HepG2 (cell line): ENCODE measurements around the gene THRAP3. TPM values are rescaled to one million over a fixed set of nuclear protein-coding genes. Genes with fewer than 3 reads are reported as not detected.
A peak's percentile ranks its signal among the peaks of the same experiment; 100 is the strongest.

ENCODE experiments used
- ATF5 ChIP-seq: sonication (generic); formaldehyde crosslinking; IDR thresholded peaks from 2 replicates; pipeline ENCODE4 v1.4.0; 2020; ENCODE audit warnings: mild to moderate bottlenecking, low read depth, missing genetic modification reagents
- ATF6 ChIP-seq: sonication (generic); formaldehyde crosslinking; conservative IDR thresholded peaks from 2 replicates; pipeline ENCODE4 v1.4.0; 2020; ENCODE audit warnings: missing genetic modification reagents
- GABPA ChIP-seq, 2 experiments: IDR thresholded peaks; 2 replicates each; pipeline ENCODE4 v1.6.1; 2011 to 2016; ENCODE audit warnings: low read depth in 2 of 2, low read length in 1 of 2, missing biosample characterization in 1 of 2, missing genetic modification characterization in 1 of 2
- GPN1 ChIP-seq: sonication (generic); formaldehyde crosslinking; IDR thresholded peaks from 2 replicates; pipeline ENCODE4 v1.5.1; 2020; ENCODE audit warnings: missing genetic modification reagents, borderline replicate concordance
- KLF9 ChIP-seq: IDR thresholded peaks from 2 replicates; pipeline ENCODE4 v1.6.1; 2016; ENCODE audit warnings: low read depth
- SIN3A ChIP-seq: IDR thresholded peaks from 2 replicates; pipeline ENCODE4 v1.6.1; 2011; ENCODE audit warnings: low read depth, mild to moderate bottlenecking, control low read depth, low read length, borderline replicate concordance
- SP2 ChIP-seq: sonication (generic); formaldehyde crosslinking; IDR thresholded peaks from 2 replicates; pipeline ENCODE4 v1.5.1; 2020; ENCODE audit warnings: mild to moderate bottlenecking, missing genetic modification reagents
- SPEN ChIP-seq: sonication (generic); formaldehyde crosslinking; IDR thresholded peaks from 2 replicates; pipeline ENCODE4 v1.5.1; 2020; ENCODE audit warnings: low read depth, mild to moderate bottlenecking, missing genetic modification reagents
- SRF ChIP-seq: IDR thresholded peaks from 2 replicates; pipeline ENCODE4 v1.6.1; 2011; ENCODE audit warnings: mild to moderate bottlenecking, low read depth, low read length, moderate library complexity
- STAT5B ChIP-seq: sonication (generic); formaldehyde crosslinking; IDR thresholded peaks from 2 replicates; pipeline ENCODE4 v1.4.0; 2020; ENCODE audit warnings: missing genetic modification reagents
- TEAD3 ChIP-seq: optimal IDR thresholded peaks from 2 replicates; pipeline ENCODE3; 2016; ENCODE audit warnings: borderline replicate concordance
- TERF1 ChIP-seq: sonication (generic); formaldehyde crosslinking; IDR thresholded peaks from 2 replicates; pipeline ENCODE4 v1.8.0; 2022; ENCODE audit warnings: mild to moderate bottlenecking, missing genetic modification reagents, moderate library complexity
- ZBTB2 ChIP-seq: sonication (generic); formaldehyde crosslinking; IDR thresholded peaks from 2 replicates; pipeline ENCODE4 v1.8.0; 2022; ENCODE audit warnings: low read depth, missing genetic modification reagents
- ZBTB3 ChIP-seq: sonication (generic); formaldehyde crosslinking; IDR thresholded peaks from 2 replicates; pipeline ENCODE4 v1.4.0; 2020; ENCODE audit warnings: low read depth, mild to moderate bottlenecking, moderate library complexity, missing genetic modification reagents, borderline replicate concordance
- ZNF572 ChIP-seq: sonication (generic); formaldehyde crosslinking; IDR thresholded peaks from 2 replicates; pipeline ENCODE4 v1.5.1; 2020; ENCODE audit warnings: mild to moderate bottlenecking, missing genetic modification reagents
- ZNF580 ChIP-seq: IDR thresholded peaks from 2 replicates; pipeline ENCODE4 v1.6.1; 2016; ENCODE audit warnings: low read depth, borderline replicate concordance
- ZNF607 ChIP-seq: sonication (generic); formaldehyde crosslinking; IDR thresholded peaks from 2 replicates; pipeline ENCODE4 v1.5.1; 2020; ENCODE audit warnings: missing genetic modification reagents, mild to moderate bottlenecking, borderline replicate concordance
- ZNF616 ChIP-seq: sonication (generic); formaldehyde crosslinking; IDR thresholded peaks from 2 replicates; pipeline ENCODE4 v1.5.0; 2020; ENCODE audit warnings: low read depth, mild to moderate bottlenecking, missing genetic modification reagents
- ZNF687 ChIP-seq: sonication (generic); formaldehyde crosslinking; IDR thresholded peaks from 2 replicates; pipeline ENCODE4 v1.5.1; 2020; ENCODE audit warnings: mild to moderate bottlenecking, missing genetic modification reagents, moderate library complexity
- polyA plus RNA-seq, 8 experiments: library from polyadenylated mRNA; depleted of rRNA in 3 of 8; stranded (reverse) in 7 of 8; unstranded in 1 of 8; fragments of >200 nt; fragmentation: Illumina TruSeq in 4 of 8; extraction: Trizol in 4 of 8; gene quantifications; 2 replicates each; pipeline versions ENCODE4 v1.2.1 to v1.2.3, GENCODE V29; 2011 to 2016; ENCODE audit warnings: low read depth in 4 of 8, missing spikeins in 1 of 8, mixed read lengths in 1 of 8; ENCODE audit not compliant: insufficient read depth in 1 of 8
- total RNA-seq, 5 experiments: library from RNA; depleted of rRNA; stranded (reverse); fragments of >200 nt; fragmentation: Illumina TruSeq; extraction: Trizol; gene quantifications; 2 replicates each; pipeline ENCODE4 v1.2.3, GENCODE V29; 2016; ENCODE audit warnings: low read depth in 1 of 5

Gene THRAP3
- total and polyA plus RNA-seq, 2 of the 13 experiments (the other 11 are each of a cell fraction or from before 2014, with no cell fraction given): 45.0 to 92.6 TPM

- TF ChIP-seq ATF6 (CRISPR knock-in tag): no peak
- TF ChIP-seq GABPA (IDR thresholded peaks at IDR 0.05; ENCODE audit: low read depth, low read length): no peak
- no peak for TF ChIP-seq GABPA (CRISPR knock-in tag; IDR thresholded peaks at IDR 0.05; ENCODE audit: low read depth)
- TF ChIP-seq SP2: no peak
- TF ChIP-seq ZNF616 (CRISPR knock-in tag): no peak
- TF ChIP-seq ZNF607 (CRISPR knock-in tag): no peak
- no peak for TF ChIP-seq SRF
- TF ChIP-seq KLF9 (CRISPR knock-in tag): no peak
- TF ChIP-seq GPN1: no peak
- no peak for TF ChIP-seq ATF5 (CRISPR knock-in tag)
- no peak for TF ChIP-seq STAT5B (CRISPR knock-in tag)
- 0 out of 2 replicates have a peak, but pooled peaks have one; percentile 39 for TF ChIP-seq TERF1
- peak; percentile 0 for TF ChIP-seq TEAD3 (CRISPR knock-in tag)
- TF ChIP-seq ZNF687 (CRISPR knock-in tag): peak; percentile 85
- TF ChIP-seq ZBTB3 (CRISPR knock-in tag): no peak
- TF ChIP-seq SPEN: peak; percentile 50; the same call in 1 of the 2 replicates
- TF ChIP-seq SIN3A: no peak
- peak; percentile 80; the same call in 1 of the 2 replicates for TF ChIP-seq ZNF572 (CRISPR knock-in tag)
- 0 out of 2 replicates have a peak, but pooled peaks have one; percentile 11 for TF ChIP-seq ZBTB2
- TF ChIP-seq ZNF580: no peak
Measured at GRCh38 chr1:36306210-36306901, 82.1 kb downstream of the THRAP3 start, which contains the start of gene SH3D21 (continued).
